ENCODE results near the gene RBP7. TPM values are rescaled to one million over a fixed set of nuclear protein-coding genes. Genes with fewer than 3 reads are reported as not detected.
"Not testable (repeated sequence)": the region's sequence is repeated elsewhere in the genome, so short reads cannot be mapped to it uniquely, and the experiment has no call there.

The RBP7 gene
- 1.5 TPM in 1 of 2 replicates, not detected in the other for total RNA-seq (2014; rRNA removed; shearing (Covaris generic))

- DNase-seq (ENCODE audit: low read depth): peak; percentile 20
Measured at GRCh38 chr1:9996624-9997582, at the start of gene RBP7. RBP7 (plus strand) TSS chr1:9997228; CDS start chr1:9997259, 31 bp downstream.

- DNase-seq (ENCODE audit: low read depth): no peak
Measured at GRCh38 chr1:9957726-9958125, 39.3 kb upstream of the RBP7 start.

GRCh38 chr1:9960011-9960410 lies 37.0 kb upstream of the RBP7 start:
- DNase-seq (ENCODE audit: low read depth): peak; percentile 13

- DNase-seq (ENCODE audit: low read depth): no peak
Measured at GRCh38 chr1:9960706-9961562, 36.1 kb upstream of the RBP7 start.

GRCh38 chr1:9984253-9984652 lies 12.8 kb upstream of the RBP7 start:
- DNase-seq (ENCODE audit: low read depth): no peak

GRCh38 chr1:9985001-9985400 lies 12.0 kb upstream of the RBP7 start:
- no peak for DNase-seq (ENCODE audit: low read depth)

- DNase-seq (ENCODE audit: low read depth): no peak
Measured at GRCh38 chr1:9989773-9990172, 7.3 kb upstream of the RBP7 start.

GRCh38 chr1:9990944-9991343 lies 6.1 kb upstream of the RBP7 start:
- no peak for DNase-seq (ENCODE audit: low read depth)

GRCh38 chr1:9992910-9993309 lies 4.1 kb upstream of the RBP7 start:
- no peak for DNase-seq (ENCODE audit: low read depth)

GRCh38 chr1:9993561-9994075 lies 3.4 kb upstream of the RBP7 start:
- no peak for DNase-seq (ENCODE audit: low read depth)

- peak; percentile 15 for DNase-seq (ENCODE audit: low read depth)
Measured at GRCh38 chr1:10001016-10001665, 4.1 kb downstream of the RBP7 start.

GRCh38 chr1:10005248-10005647 lies 8.2 kb downstream of the RBP7 start:
- not testable (repeated sequence) for DNase-seq (ENCODE audit: low read depth)

- no peak for DNase-seq (ENCODE audit: low read depth)
Measured at GRCh38 chr1:10007169-10007568, 10.1 kb downstream of the RBP7 start.

- DNase-seq (ENCODE audit: low read depth): peak; percentile 15
Measured at GRCh38 chr1:10014016-10014415, 17.0 kb downstream of the RBP7 start.

- DNase-seq (ENCODE audit: low read depth): no peak
Measured at GRCh38 chr1:10019561-10019960, 22.5 kb downstream of the RBP7 start.

- no peak for DNase-seq (ENCODE audit: low read depth)
Measured at GRCh38 chr1:10020086-10020485, 23.1 kb downstream of the RBP7 start.

- DNase-seq (ENCODE audit: low read depth): not testable (repeated sequence)
Measured at GRCh38 chr1:10020678-10021077, 23.6 kb downstream of the RBP7 start.

GRCh38 chr1:10021992-10022391 lies 25.0 kb downstream of the RBP7 start:
- not testable (repeated sequence) for DNase-seq (ENCODE audit: low read depth)

GRCh38 chr1:10022656-10023055 lies 25.6 kb downstream of the RBP7 start:
- DNase-seq (ENCODE audit: low read depth): no peak

- DNase-seq (ENCODE audit: low read depth): no peak
Measured at GRCh38 chr1:10025354-10025753, 28.3 kb downstream of the RBP7 start.

- no peak for DNase-seq (ENCODE audit: low read depth)
Measured at GRCh38 chr1:10027027-10027426, 30.0 kb downstream of the RBP7 start.

Measured in M059J (cell line).